Memory B cell (primary cell): ENCODE measurements around the gene DDX4.
"Not testable (repeated sequence)": the region's sequence is repeated elsewhere in the genome, so short reads cannot be mapped to it uniquely, and the experiment has no call there.

Experiments
- ATAC-seq: fragments of 150-1000 bp; cut with Tn5 transposase; 2 replicates; pipeline ENCODE4 v1.10.0; 2021; ENCODE audit warnings: low read depth, mild to moderate bottlenecking, moderate library complexity
- DNase-seq, 2 donors: peaks; one replicate each; pipeline ENCODE4 v3.0.0; 2022; ENCODE audit warnings: low spot score in 2 of 2
- H3K27ac Mint-ChIP-seq: one replicate; pipeline ENCODE4 v1.8.0; 2022; ENCODE audit warnings: mild to moderate bottlenecking, moderate library complexity, mixed read lengths
- H3K27me3 Mint-ChIP-seq: one replicate; pipeline ENCODE4 v1.8.0; 2022; ENCODE audit warnings: mixed read lengths
- H3K36me3 Mint-ChIP-seq: one replicate; pipeline ENCODE4 v1.8.0; 2022; ENCODE audit warnings: mild to moderate bottlenecking, mixed read lengths
- H3K4me1 Mint-ChIP-seq: one replicate; pipeline ENCODE4 v1.8.0; 2022; ENCODE audit warnings: mixed read lengths
- H3K4me3 Mint-ChIP-seq: one replicate; pipeline ENCODE4 v1.8.0; 2022; ENCODE audit warnings: mild to moderate bottlenecking, moderate library complexity, mixed read lengths
- H3K9me3 Mint-ChIP-seq: one replicate; pipeline ENCODE4 v1.8.0; 2022; ENCODE audit warnings: mixed read lengths

Gene DDX4

DNA sequence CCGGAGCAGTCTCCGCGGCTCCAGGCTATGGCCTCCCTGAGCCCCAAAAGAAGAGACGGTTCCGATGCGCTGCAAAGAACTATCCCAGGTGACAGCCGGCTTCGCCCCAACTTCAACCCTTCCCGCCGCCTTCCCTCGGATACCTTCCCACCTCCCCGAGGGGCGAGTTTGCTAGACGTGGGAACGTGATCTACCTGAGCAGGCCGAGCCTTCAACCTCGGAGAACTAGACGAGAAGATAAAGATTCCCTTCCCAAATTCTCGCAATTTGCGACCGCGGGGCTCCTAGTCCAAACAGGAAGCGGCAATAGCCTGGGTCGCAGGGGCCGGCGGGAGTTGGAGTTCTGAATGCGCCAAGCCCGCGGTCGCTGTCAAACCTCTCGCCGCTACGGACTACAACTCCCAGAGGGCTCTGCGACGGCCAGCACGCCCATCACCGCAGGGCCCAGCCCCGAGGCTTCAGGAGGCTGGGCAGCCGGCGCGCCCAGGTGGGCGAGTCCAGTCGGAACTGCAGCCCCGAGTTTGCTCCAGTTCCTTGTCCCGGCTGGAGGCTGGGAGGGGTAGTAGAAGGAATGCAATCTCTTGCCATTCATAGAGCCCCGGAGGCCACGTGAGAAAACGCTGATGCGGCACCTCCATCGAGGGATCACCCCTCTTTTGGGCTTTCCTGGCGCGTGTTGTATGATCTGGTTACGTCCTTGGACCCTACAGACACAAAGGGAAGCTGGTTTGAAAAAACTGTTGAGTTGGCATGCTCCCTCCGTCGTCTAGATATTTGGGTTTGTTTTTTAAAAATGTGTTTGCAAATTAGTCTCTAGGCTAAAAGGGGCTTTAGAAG lies 25.6 kb upstream of the DDX4 start, which contains the start of gene SLC38A9:
Gene SLC38A9, minus strand, starts transcription at position 302 of the 837 bp plus-strand sequence. CDS start 14,366 bp downstream, outside the sequence.
- H3K27ac Mint-ChIP-seq, result peak within 1 kb of the TSS; percentile 93
- ATAC-seq (peak; percentile 100), DNase-seq (peak; percentile 79 to 94)
- H3K36me3 Mint-ChIP-seq, result peaks cover 2% of the 10 kb centered on the region
- peaks cover 9% of the 10 kb centered on the region for H3K4me1 Mint-ChIP-seq
- H3K27me3 Mint-ChIP-seq, result no peaks in the 10 kb centered on the region
- H3K9me3 Mint-ChIP-seq, result peaks cover 2% of the 10 kb centered on the region
- H3K4me3 Mint-ChIP-seq, result peak within 1 kb of the TSS; percentile 99

DNA sequence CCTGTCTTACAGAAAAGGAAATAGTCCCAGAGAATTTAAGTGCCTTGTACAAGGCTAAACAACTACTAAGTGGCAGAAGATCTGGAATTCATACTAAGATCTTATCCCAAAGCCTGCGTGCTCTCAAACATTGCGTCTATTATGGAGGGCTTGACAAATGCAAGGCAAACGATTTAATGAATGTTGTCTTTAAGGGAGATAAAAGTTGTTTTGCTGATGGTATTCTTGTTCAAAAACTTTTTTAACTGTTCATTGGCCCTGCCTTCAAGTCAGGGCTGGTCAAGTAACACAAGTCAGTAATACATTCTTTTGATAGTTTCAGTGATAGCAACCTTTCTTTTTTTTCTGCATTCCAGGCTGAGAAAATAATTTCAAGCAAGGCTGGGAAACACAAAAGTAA lies 24.0 kb upstream of the DDX4 start:
- H3K4me1 Mint-ChIP-seq, result peaks cover 8% of the 10 kb centered on the region
- no peaks in the 10 kb centered on the region for H3K36me3 Mint-ChIP-seq
- no peak overlapping the region for H3K4me3 Mint-ChIP-seq
- no peak overlapping the region for H3K27ac Mint-ChIP-seq
- peaks cover 2% of the 10 kb centered on the region for H3K9me3 Mint-ChIP-seq
- ATAC-seq (no peak), DNase-seq (no peak)
- H3K27me3 Mint-ChIP-seq, result no peaks in the 10 kb centered on the region

- Mint-ChIP-seq H3K27ac (no peak overlapping the region), H3K27me3 (no peaks in the 10 kb centered on the region), H3K4me3 (no peak overlapping the region), H3K9me3 (peaks cover 3% of the 10 kb centered on the region), H3K36me3 (peaks cover 2% of the 10 kb centered on the region), H3K4me1 (peaks cover 8% of the 10 kb centered on the region)
- DNase-seq, result no peak
- no peak for ATAC-seq
Measured at GRCh38 chr5:55714339-55714738, 23.5 kb upstream of the DDX4 start.

GRCh38 chr5:55714749-55715148 lies 23.1 kb upstream of the DDX4 start:
- Mint-ChIP-seq H3K4me1 (peaks cover 8% of the 10 kb centered on the region), H3K9me3 (peaks cover 3% of the 10 kb centered on the region), H3K27me3 (no peaks in the 10 kb centered on the region)

DNA sequence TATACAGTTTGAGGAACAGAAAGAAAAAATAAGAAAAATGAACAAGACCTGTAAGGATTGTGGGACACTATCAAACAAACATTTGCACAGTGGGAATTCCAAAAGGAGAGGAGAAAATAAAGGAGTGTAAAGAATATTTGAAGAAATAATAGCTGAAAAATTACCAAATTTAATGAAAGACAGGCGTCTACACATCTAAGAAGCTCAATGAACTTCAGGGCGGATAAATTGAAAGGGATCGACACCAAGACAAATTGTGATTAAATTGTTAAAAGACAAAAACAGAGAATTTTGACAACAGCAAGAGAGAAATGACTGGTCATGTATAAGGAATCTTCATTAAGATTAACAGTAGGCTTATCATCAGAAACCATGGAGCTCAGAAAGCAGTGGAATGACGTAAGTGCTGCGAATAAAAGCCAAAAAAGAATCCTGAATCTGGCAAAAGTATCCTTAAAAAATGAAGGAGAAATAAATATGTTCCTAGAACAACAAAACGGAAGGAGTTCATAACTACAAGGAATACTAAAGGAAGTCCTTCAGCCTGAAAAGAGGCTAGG lies 22.3 kb upstream of the DDX4 start:
- peaks cover 10% of the 10 kb centered on the region for H3K4me1 Mint-ChIP-seq
- no peaks in the 10 kb centered on the region for H3K27me3 Mint-ChIP-seq
- peaks cover 2% of the 10 kb centered on the region for H3K36me3 Mint-ChIP-seq
- peaks cover 3% of the 10 kb centered on the region for H3K9me3 Mint-ChIP-seq
- no peak overlapping the region for H3K4me3 Mint-ChIP-seq
- ATAC-seq, result no peak
- no peak for DNase-seq
- H3K27ac Mint-ChIP-seq, result no peak overlapping the region

More at GRCh38 chr5:55714749-55715148, 23.1 kb upstream of the DDX4 start:
- Mint-ChIP-seq H3K36me3 (peaks cover 2% of the 10 kb centered on the region), H3K4me3 (no peak overlapping the region), H3K27ac (no peak overlapping the region)
- DNase-seq (no peak), ATAC-seq (no peak)

GRCh38 chr5:55719026-55719425 lies 18.8 kb upstream of the DDX4 start:
- H3K9me3 Mint-ChIP-seq, H3K4me1 Mint-ChIP-seq, H3K36me3 Mint-ChIP-seq, H3K4me3 Mint-ChIP-seq, ATAC-seq, H3K27ac Mint-ChIP-seq, H3K27me3 Mint-ChIP-seq, DNase-seq: not testable (repeated sequence)

DNA sequence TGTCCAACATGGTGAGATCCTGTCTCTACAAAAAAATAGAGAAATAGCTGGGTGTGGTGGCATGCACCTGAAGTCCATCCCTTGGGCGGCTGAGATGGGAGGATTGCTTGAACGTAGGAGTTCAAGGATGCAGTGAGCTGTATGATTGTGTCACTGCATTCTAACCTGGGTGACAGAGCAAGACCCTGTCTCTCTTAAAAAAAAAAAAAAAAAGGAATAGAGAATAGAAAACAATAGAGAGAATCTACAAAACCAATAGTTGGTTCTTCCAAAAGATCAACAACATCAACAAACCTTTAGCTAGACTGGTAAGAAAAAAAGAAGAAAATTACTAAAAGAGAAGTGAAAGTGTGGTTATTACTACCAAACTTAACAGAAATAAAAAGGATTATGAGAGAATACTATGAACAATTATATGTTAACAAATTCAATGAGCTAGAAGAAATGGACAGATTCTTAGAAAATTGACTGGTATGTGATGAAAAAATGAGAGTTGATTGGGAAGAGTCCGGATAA lies 17.6 kb upstream of the DDX4 start:
- no peaks in the 10 kb centered on the region for H3K27me3 Mint-ChIP-seq
- peaks cover 3% of the 10 kb centered on the region for H3K9me3 Mint-ChIP-seq
- H3K36me3 Mint-ChIP-seq, result peaks cover 2% of the 10 kb centered on the region
- ATAC-seq (no peak), DNase-seq (no peak)
- H3K4me1 Mint-ChIP-seq, result peaks cover 7% of the 10 kb centered on the region
- no peak overlapping the region for H3K4me3 Mint-ChIP-seq
- H3K27ac Mint-ChIP-seq, result no peak overlapping the region

DNA sequence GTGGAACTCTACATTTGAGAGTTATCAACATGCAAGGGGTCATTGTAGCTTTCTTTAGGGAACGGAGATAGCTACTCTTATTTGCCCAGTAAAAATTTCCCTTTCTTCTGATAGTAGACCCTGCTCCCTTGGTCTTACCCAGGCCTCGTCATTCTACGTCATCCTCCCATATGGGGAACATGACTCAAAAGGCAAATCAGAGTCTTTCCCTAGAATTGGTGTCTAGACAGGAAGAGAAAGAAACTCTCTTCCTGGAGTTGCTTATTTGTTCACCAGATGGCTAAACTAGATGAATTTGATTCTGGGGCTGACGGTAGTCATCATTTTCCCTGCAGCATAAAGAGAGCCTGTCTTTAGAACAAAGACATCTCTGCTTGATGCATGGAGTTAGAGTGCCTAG lies 13.6 kb upstream of the DDX4 start:
- no peaks in the 10 kb centered on the region for H3K9me3 Mint-ChIP-seq

GRCh38 chr5:55731848-55732247 lies 6.0 kb upstream of the DDX4 start:
- DNase-seq, result no peak

More for the DNA sequence above, 13.6 kb upstream of the DDX4 start:
- no peaks in the 10 kb centered on the region for H3K27me3 Mint-ChIP-seq
- DNase-seq, result no peak
- H3K27ac Mint-ChIP-seq, result no peak overlapping the region
- no peaks in the 10 kb centered on the region for H3K36me3 Mint-ChIP-seq
- no peak for ATAC-seq
- H3K4me1 Mint-ChIP-seq, result peaks cover 7% of the 10 kb centered on the region
- no peak overlapping the region for H3K4me3 Mint-ChIP-seq

DNA sequence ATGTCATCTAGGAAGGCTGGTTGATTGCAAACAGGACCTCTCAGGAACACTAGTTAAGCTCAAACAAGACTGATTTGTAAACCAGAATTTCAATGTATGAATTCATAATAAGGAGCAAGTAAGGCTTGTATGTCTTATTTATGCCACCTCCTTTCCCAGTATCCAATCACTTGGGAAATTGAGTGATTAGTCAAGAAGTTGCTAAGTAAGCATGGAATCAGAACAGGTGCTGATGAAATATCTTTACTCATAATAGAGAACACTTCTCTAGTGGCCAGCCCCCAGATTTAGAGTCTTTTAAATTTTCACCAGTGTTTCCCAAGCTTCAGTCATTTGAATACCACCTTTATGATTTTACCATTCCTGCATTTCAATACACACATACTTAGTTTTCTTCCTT lies 5.3 kb upstream of the DDX4 start:
- H3K4me3 Mint-ChIP-seq, result no peak overlapping the region
- no peaks in the 10 kb centered on the region for H3K27me3 Mint-ChIP-seq
- ATAC-seq (no peak), DNase-seq (no peak)
- H3K36me3 Mint-ChIP-seq, result no peaks in the 10 kb centered on the region
- H3K27ac Mint-ChIP-seq, result no peak overlapping the region
- H3K9me3 Mint-ChIP-seq, result no peaks in the 10 kb centered on the region
- H3K4me1 Mint-ChIP-seq, result no peaks in the 10 kb centered on the region

More at GRCh38 chr5:55731848-55732247, 6.0 kb upstream of the DDX4 start:
- ATAC-seq, result no peak
- Mint-ChIP-seq H3K9me3 (no peaks in the 10 kb centered on the region), H3K4me1 (no peaks in the 10 kb centered on the region), H3K4me3 (no peak overlapping the region), H3K27ac (no peak overlapping the region), H3K36me3 (no peaks in the 10 kb centered on the region), H3K27me3 (no peaks in the 10 kb centered on the region)

- Mint-ChIP-seq H3K4me3 (no peak overlapping the region), H3K27me3 (no peaks in the 10 kb centered on the region), H3K36me3 (no peaks in the 10 kb centered on the region), H3K4me1 (no peaks in the 10 kb centered on the region), H3K9me3 (no peaks in the 10 kb centered on the region), H3K27ac (no peak overlapping the region)
- ATAC-seq (no peak), DNase-seq (no peak)
Measured at GRCh38 chr5:55734658-55735057, 3.2 kb upstream of the DDX4 start.

DNA sequence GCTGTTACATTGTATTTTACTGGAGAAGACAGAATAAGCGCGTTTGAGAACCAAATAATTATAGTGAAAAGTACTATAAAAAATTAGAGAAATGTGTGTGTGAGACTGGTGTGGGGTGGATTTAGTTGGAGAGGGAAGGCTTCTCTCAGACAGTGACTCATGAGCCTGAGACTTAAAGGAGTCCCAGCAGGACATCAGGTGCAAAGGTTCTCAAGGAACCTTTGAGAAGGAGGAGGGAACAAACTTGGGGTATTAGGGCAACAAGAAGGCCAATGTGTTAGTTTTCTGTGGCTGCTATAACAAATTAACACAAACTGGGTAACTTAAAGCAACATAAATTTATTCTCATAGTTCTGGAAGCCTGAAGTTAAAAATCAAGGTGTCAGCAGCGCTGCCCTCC lies 4.9 kb downstream of the DDX4 start:
- H3K4me3 Mint-ChIP-seq, result no peak overlapping the region
- H3K27me3 Mint-ChIP-seq, result no peaks in the 10 kb centered on the region
- H3K4me1 Mint-ChIP-seq, result no peaks in the 10 kb centered on the region
- no peak overlapping the region for H3K27ac Mint-ChIP-seq
- H3K9me3 Mint-ChIP-seq, result no peaks in the 10 kb centered on the region
- no peaks in the 10 kb centered on the region for H3K36me3 Mint-ChIP-seq
- DNase-seq (no peak), ATAC-seq (no peak)

DNA sequence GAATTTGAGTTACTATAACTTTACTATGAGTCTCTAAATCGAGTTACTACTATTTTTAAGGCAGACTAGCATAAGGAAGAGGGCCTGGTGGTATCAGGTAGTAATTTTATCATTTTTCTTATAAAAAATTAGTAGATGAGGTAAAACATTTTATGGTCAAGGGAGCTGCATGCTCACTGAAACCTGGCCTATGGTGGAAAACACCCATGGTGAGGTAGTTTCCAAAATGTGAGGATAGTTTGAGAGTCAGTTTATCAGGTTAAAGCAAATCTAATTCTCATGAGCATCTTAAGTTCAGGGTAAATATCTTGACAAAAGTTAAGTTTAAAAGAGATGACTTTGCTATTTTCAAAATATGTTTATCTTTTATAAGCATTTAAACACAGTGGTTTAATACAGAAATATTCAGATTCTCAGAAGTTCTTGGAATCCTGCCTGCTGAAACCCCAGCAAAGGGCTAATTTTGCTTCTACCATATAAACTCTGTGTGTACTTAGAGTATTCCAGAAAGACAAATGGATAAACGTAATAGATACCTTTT lies 10.0 kb downstream of the DDX4 start:
- no peaks in the 10 kb centered on the region for H3K9me3 Mint-ChIP-seq
- no peaks in the 10 kb centered on the region for H3K4me1 Mint-ChIP-seq
- H3K27ac Mint-ChIP-seq, result no peak overlapping the region
- DNase-seq (no peak), ATAC-seq (no peak)
- H3K36me3 Mint-ChIP-seq, result no peaks in the 10 kb centered on the region
- peaks cover 2% of the 10 kb centered on the region for H3K27me3 Mint-ChIP-seq
- H3K4me3 Mint-ChIP-seq, result no peak overlapping the region

DNA sequence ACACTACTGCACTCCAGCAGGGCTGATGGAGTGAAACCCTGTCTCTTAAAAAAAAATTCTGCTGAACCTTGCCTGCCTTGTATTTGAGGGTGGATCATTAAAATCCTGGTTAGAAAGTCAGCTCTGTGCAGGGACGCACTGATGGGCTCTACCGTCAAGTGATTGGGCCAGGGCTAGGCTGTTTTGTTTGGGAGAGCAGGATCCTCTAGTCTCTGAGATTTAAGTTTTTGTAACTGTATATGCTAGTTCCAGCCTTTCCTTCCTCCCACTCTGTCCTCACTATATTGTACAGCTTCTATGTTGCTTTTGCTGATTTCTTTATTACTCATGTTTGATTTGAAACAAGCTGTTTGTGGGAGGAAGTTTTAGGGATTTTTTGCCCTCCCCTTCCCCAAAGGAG lies 11.5 kb downstream of the DDX4 start:
- Mint-ChIP-seq H3K4me3 (no peak overlapping the region), H3K9me3 (no peaks in the 10 kb centered on the region), H3K4me1 (no peaks in the 10 kb centered on the region), H3K27ac (no peak overlapping the region), H3K36me3 (no peaks in the 10 kb centered on the region), H3K27me3 (peaks cover 2% of the 10 kb centered on the region)
- ATAC-seq (no peak), DNase-seq (no peak)
